ENCODE data around the gene MPV17L2.
A peak's percentile ranks its signal among the peaks of the same experiment; 100 is the strongest.
"Not testable (repeated sequence)": the region's sequence is repeated elsewhere in the genome, so short reads cannot be mapped to it uniquely, and the experiment has no call there.

Gene MPV17L2

GRCh38 chr19:18192673-18193387, at the start of gene MPV17L2:
Gene MPV17L2, plus strand, starts transcription at chr19:18193218. Its CDS starts 64 bp downstream, at chr19:18193282.
- peak; percentile 95 to 96 for DNase-seq (ENCODE audit: low read depth in 2 of 2)

- no peak for DNase-seq (ENCODE audit: low read depth in 2 of 2)
These were observed 49.1 kb upstream of the MPV17L2 start for GRCh38 chr19:18143902-18144301.

- no peak for DNase-seq (ENCODE audit: low read depth in 2 of 2)
These were observed 48.7 kb upstream of the MPV17L2 start for GRCh38 chr19:18144361-18144760.

GRCh38 chr19:18144906-18145305, 48.1 kb upstream of the MPV17L2 start:
- DNase-seq (ENCODE audit: low read depth in 2 of 2), result no peak

GRCh38 chr19:18145391-18145999, 47.5 kb upstream of the MPV17L2 start:
- no peak for DNase-seq (ENCODE audit: low read depth in 2 of 2)

GRCh38 chr19:18147396-18147795, 45.6 kb upstream of the MPV17L2 start:
- no peak for DNase-seq (ENCODE audit: low read depth in 2 of 2)

- no peak for DNase-seq (ENCODE audit: low read depth in 2 of 2)
These were observed 43.4 kb upstream of the MPV17L2 start for GRCh38 chr19:18149596-18149975.

- DNase-seq (ENCODE audit: low read depth in 2 of 2), result no peak
These were observed 42.0 kb upstream of the MPV17L2 start for GRCh38 chr19:18150776-18151624.

GRCh38 chr19:18152442-18152816, 40.6 kb upstream of the MPV17L2 start:
- peak; percentile 90 for DNase-seq (ENCODE audit: low read depth in 2 of 2)

- DNase-seq (ENCODE audit: low read depth in 2 of 2), result peak; percentile 99
These were observed 40.0 kb upstream of the MPV17L2 start, which contains the start of gene PIK3R2 for GRCh38 chr19:18152817-18153555. Gene PIK3R2, plus strand, starts transcription at chr19:18153163. Its CDS starts 2,717 bp downstream, at chr19:18155880.

GRCh38 chr19:18153556-18154134, 39.4 kb upstream of the MPV17L2 start:
- DNase-seq (ENCODE audit: low read depth in 2 of 2), result no peak

- no peak for DNase-seq (ENCODE audit: low read depth in 2 of 2)
These were observed 37.6 kb upstream of the MPV17L2 start for GRCh38 chr19:18155095-18156087.

GRCh38 chr19:18156268-18156667, 36.8 kb upstream of the MPV17L2 start:
- DNase-seq (ENCODE audit: low read depth in 2 of 2), result no peak

GRCh38 chr19:18156841-18157464, 36.1 kb upstream of the MPV17L2 start:
- no peak for DNase-seq (ENCODE audit: low read depth in 2 of 2)

- DNase-seq (ENCODE audit: low read depth in 2 of 2), result no peak
These were observed 35.5 kb upstream of the MPV17L2 start for GRCh38 chr19:18157465-18158063.

GRCh38 chr19:18158467-18158866, 34.6 kb upstream of the MPV17L2 start:
- no peak for DNase-seq (ENCODE audit: low read depth in 2 of 2)

- not testable (repeated sequence) for DNase-seq (ENCODE audit: low read depth in 2 of 2)
These were observed 33.9 kb upstream of the MPV17L2 start for GRCh38 chr19:18159059-18159616.

- no peak for DNase-seq (ENCODE audit: low read depth in 2 of 2)
These were observed 33.2 kb upstream of the MPV17L2 start for GRCh38 chr19:18159810-18160209.

- DNase-seq (ENCODE audit: low read depth in 2 of 2), result no peak
These were observed 32.5 kb upstream of the MPV17L2 start for GRCh38 chr19:18160493-18160970.
